ENCODE measurements around the gene PROM2.
"Not testable (repeated sequence)": the region's sequence is repeated elsewhere in the genome, so short reads cannot be mapped to it uniquely, and the experiment has no call there.

PROM2 gene

GRCh38 chr2:95234816-95235215 lies 39.4 kb upstream of the PROM2 start:
- no peak overlapping the region for H3K27ac ChIP-seq
- H3K4me1 ChIP-seq (ENCODE audit: control insufficient read depth in 1 of 2, insufficient read depth in 1 of 2, low read depth in 1 of 2, low read length in 1 of 2), result no peaks in the 10 kb centered on the region
- TF ChIP-seq CTCF (IDR thresholded peaks at IDR 0.05), result no peak
- no peaks in the 10 kb centered on the region for H3K36me3 ChIP-seq
- H3K4me3 ChIP-seq (ENCODE audit: low read depth in 1 of 2, low read length in 1 of 2), result no peak overlapping the region
- no peaks in the 10 kb centered on the region for H3K27me3 ChIP-seq
- H3K9me3 ChIP-seq, result no peaks in the 10 kb centered on the region

GRCh38 chr2:95238131-95238530 lies 36.1 kb upstream of the PROM2 start:
- Histone ChIP-seq H3K4me3 (ENCODE audit: low read depth in 1 of 2, low read length in 1 of 2) (no peak overlapping the region), H3K36me3 (no peaks in the 10 kb centered on the region), H3K27me3 (no peaks in the 10 kb centered on the region), H3K9me3 (no peaks in the 10 kb centered on the region), H3K4me1 (ENCODE audit: control insufficient read depth in 1 of 2, insufficient read depth in 1 of 2, low read depth in 1 of 2, low read length in 1 of 2) (no peaks in the 10 kb centered on the region), H3K27ac (no peak overlapping the region)
- no peak for TF ChIP-seq CTCF (IDR thresholded peaks at IDR 0.05)

- H3K36me3 ChIP-seq, result no peaks in the 10 kb centered on the region
- H3K4me3 ChIP-seq (ENCODE audit: low read depth in 1 of 2, low read length in 1 of 2), result no peak overlapping the region
- no peaks in the 10 kb centered on the region for H3K27me3 ChIP-seq
- no peak for TF ChIP-seq CTCF (IDR thresholded peaks at IDR 0.05)
- H3K9me3 ChIP-seq, result no peaks in the 10 kb centered on the region
- H3K27ac ChIP-seq, result no peak overlapping the region
- no peaks in the 10 kb centered on the region for H3K4me1 ChIP-seq (ENCODE audit: control insufficient read depth in 1 of 2, insufficient read depth in 1 of 2, low read depth in 1 of 2, low read length in 1 of 2)
Observed at GRCh38 chr2:95240091-95240490, 34.2 kb upstream of the PROM2 start.

- Histone ChIP-seq H3K4me3 (ENCODE audit: low read depth in 1 of 2, low read length in 1 of 2) (no peak overlapping the region), H3K27me3 (no peaks in the 10 kb centered on the region), H3K9me3 (no peaks in the 10 kb centered on the region), H3K36me3 (no peaks in the 10 kb centered on the region), H3K27ac (no peak overlapping the region), H3K4me1 (ENCODE audit: control insufficient read depth in 1 of 2, insufficient read depth in 1 of 2, low read depth in 1 of 2, low read length in 1 of 2) (no peaks in the 10 kb centered on the region)
- TF ChIP-seq CTCF (IDR thresholded peaks at IDR 0.05), result no peak
Observed at GRCh38 chr2:95240556-95240955, 33.7 kb upstream of the PROM2 start.

- H3K27ac ChIP-seq; H3K9me3 ChIP-seq; H3K4me3 ChIP-seq (ENCODE audit: low read depth in 1 of 2, low read length in 1 of 2); H3K36me3 ChIP-seq; H3K4me1 ChIP-seq (ENCODE audit: control insufficient read depth in 1 of 2, insufficient read depth in 1 of 2, low read depth in 1 of 2, low read length in 1 of 2); H3K27me3 ChIP-seq: not testable (repeated sequence)
Observed at GRCh38 chr2:95242084-95242483, 32.2 kb upstream of the PROM2 start.

GRCh38 chr2:95258271-95258670 lies 16.0 kb upstream of the PROM2 start:
- no peaks in the 10 kb centered on the region for H3K36me3 ChIP-seq
- TF ChIP-seq CTCF (IDR thresholded peaks at IDR 0.05), result no peak
- H3K4me1 ChIP-seq (ENCODE audit: control insufficient read depth in 1 of 2, insufficient read depth in 1 of 2, low read depth in 1 of 2, low read length in 1 of 2), result no peaks in the 10 kb centered on the region
- no peak overlapping the region for H3K27ac ChIP-seq
- H3K4me3 ChIP-seq (ENCODE audit: low read depth in 1 of 2, low read length in 1 of 2), result no peak overlapping the region
- H3K9me3 ChIP-seq, result no peaks in the 10 kb centered on the region
- no peaks in the 10 kb centered on the region for H3K27me3 ChIP-seq
